Sigmoid colon (tissue), 4 donors: ENCODE measurements around the gene SMARCA2.

Experiments
- CTCF ChIP-seq, 4 experiments: fragments of 450-650 bp in 3 of 4; fragments of 200-600 bp in 1 of 4; IDR thresholded peaks; one replicate each; pipeline ENCODE4 v1.5.1; 2016 to 2019; ENCODE audit warnings: antibody characterized with exemption in 4 of 4, mild to moderate bottlenecking in 3 of 4, moderate library complexity in 2 of 4
- EP300 ChIP-seq, 4 donors: sonication (generic); formaldehyde crosslinking; IDR thresholded peaks; one replicate each; pipeline ENCODE4 v1.6.1; 2017; ENCODE audit warnings: antibody characterized with exemption in 4 of 4
- POLR2A ChIP-seq, 2 donors: fragments of 450-650 bp; IDR thresholded peaks; one replicate each; pipeline ENCODE4 v1.6.1; 2016; ENCODE audit warnings: antibody characterized with exemption in 2 of 2, mild to moderate bottlenecking in 2 of 2, moderate library complexity in 2 of 2
- POLR2AphosphoS5 ChIP-seq, 4 donors: sonication (generic); formaldehyde crosslinking; IDR thresholded peaks; one replicate each; pipeline ENCODE4 v1.6.1; 2017; ENCODE audit warnings: antibody characterized with exemption in 4 of 4

DNA sequence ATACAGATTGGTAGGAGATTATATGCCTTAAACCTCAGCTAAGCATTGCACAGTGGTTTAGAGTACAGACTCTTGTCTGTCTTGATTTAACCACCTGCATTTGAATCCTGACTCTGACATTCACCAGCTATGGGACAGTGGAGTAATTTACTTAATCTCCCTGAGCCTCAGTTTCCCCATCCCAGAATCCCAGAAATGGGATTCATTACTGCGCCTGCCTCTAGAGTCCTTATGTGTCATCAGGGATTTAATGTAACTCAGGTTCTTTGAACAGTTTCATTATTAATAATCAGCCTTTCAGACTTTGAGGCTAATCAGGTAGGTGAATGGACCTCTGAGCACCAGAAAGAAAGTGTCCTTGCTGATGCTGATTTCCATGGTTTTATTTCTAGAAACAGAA lies 149.1 kb downstream of the SMARCA2 start:
- TF ChIP-seq CTCF (IDR thresholded peaks at IDR 0.05) (no peak), EP300 (IDR thresholded peaks at IDR 0.05) (no peak), POLR2A (IDR thresholded peaks at IDR 0.05) (no peak), POLR2AphosphoS5 (IDR thresholded peaks at IDR 0.05) (no peak)
